MM.1S (cell line): ENCODE data around the gene GULP1.

Source experiments
- DNase-seq: peaks from one replicate; pipeline ENCODE4 v3.0.0-alpha.2; 2015
- H2AFZ ChIP-seq: fragments of 300-600 bp; sonication (generic); 2 replicates; pipeline ENCODE4 v1.6.0; 2016; ENCODE audit warnings: antibody characterized with exemption, low read length
- H3F3A ChIP-seq: fragments of 300-600 bp; sonication (generic); 2 replicates; pipeline ENCODE4 v1.6.1; 2016; ENCODE audit warnings: mild to moderate bottlenecking, antibody characterized with exemption, low read length, moderate library complexity, mixed read lengths; ENCODE audit not compliant: insufficient read depth
- H3K27ac ChIP-seq: fragments of 300-600 bp; sonication (generic); 2 replicates; pipeline ENCODE4 v1.5.1; 2016; ENCODE audit warnings: mild to moderate bottlenecking, low read length
- H3K27me3 ChIP-seq: fragments of 300-600 bp; sonication (generic); replicated peaks from 2 replicates; pipeline ENCODE4 v1.6.0; 2016; ENCODE audit warnings: low read length; ENCODE audit not compliant: insufficient read depth
- H3K36me3 ChIP-seq: fragments of 300-600 bp; sonication (generic); replicated peaks from 2 replicates; pipeline ENCODE4 v1.6.1; 2016; ENCODE audit warnings: mild to moderate bottlenecking, low read length, mixed read lengths; ENCODE audit not compliant: insufficient read depth
- H3K4me1 ChIP-seq: fragments of 300-600 bp; sonication (generic); 2 replicates; pipeline ENCODE4 v1.6.1; 2016; ENCODE audit warnings: low read length, mixed read lengths
- H3K4me2 ChIP-seq: fragments of 300-600 bp; sonication (generic); 2 replicates; pipeline ENCODE4 v1.6.0; 2016; ENCODE audit warnings: low read depth, low read length
- H3K4me3 ChIP-seq: fragments of 300-600 bp; sonication (generic); 2 replicates; pipeline ENCODE4 v1.5.1; 2016; ENCODE audit warnings: low read length, mixed read lengths
- H3K79me2 ChIP-seq: fragments of 300-600 bp; sonication (generic); 2 replicates; pipeline ENCODE4 v1.6.1; 2016; ENCODE audit warnings: mixed run types, low read length, mixed read lengths
- H3K9ac ChIP-seq: fragments of 300-600 bp; sonication (generic); 2 replicates; pipeline ENCODE4 v1.6.1; 2016; ENCODE audit warnings: low read length, mixed read lengths
- H3K9me2 ChIP-seq: fragments of 300-600 bp; sonication (generic); replicated peaks from 2 replicates; pipeline ENCODE4 v1.6.1; 2016; ENCODE audit warnings: mild to moderate bottlenecking, low read length, mixed read lengths; ENCODE audit not compliant: insufficient read depth
- H3K9me3 ChIP-seq: fragments of 300-600 bp; sonication (generic); replicated peaks from 2 replicates; pipeline ENCODE4 v1.6.1; 2016; ENCODE audit warnings: mild to moderate bottlenecking, low read length, mixed read lengths; ENCODE audit not compliant: insufficient read depth
- H4K20me1 ChIP-seq: fragments of 300-600 bp; sonication (generic); 2 replicates; pipeline ENCODE4 v1.6.1; 2016; ENCODE audit warnings: mild to moderate bottlenecking, low read length, moderate library complexity, mixed read lengths; ENCODE audit not compliant: insufficient read depth
- CTCF ChIP-seq: fragments of 300-600 bp; sonication (generic); IDR thresholded peaks from 2 replicates; pipeline ENCODE4 v1.5.1; 2016; ENCODE audit warnings: antibody characterized with exemption, low read length, mixed read lengths
- EZH2 ChIP-seq: fragments of 300-600 bp; sonication (generic); optimal IDR thresholded peaks from 2 replicates; pipeline ENCODE3; 2017; ENCODE audit warnings: low read depth, mild to moderate bottlenecking, antibody characterized with exemption, low read length, mixed read lengths
- EZH2phosphoT487 ChIP-seq: fragments of 300-600 bp; sonication (generic); IDR thresholded peaks from 2 replicates; pipeline ENCODE4 v1.6.1; 2018; ENCODE audit warnings: antibody characterized with exemption, low read length

Gene GULP1

DNA sequence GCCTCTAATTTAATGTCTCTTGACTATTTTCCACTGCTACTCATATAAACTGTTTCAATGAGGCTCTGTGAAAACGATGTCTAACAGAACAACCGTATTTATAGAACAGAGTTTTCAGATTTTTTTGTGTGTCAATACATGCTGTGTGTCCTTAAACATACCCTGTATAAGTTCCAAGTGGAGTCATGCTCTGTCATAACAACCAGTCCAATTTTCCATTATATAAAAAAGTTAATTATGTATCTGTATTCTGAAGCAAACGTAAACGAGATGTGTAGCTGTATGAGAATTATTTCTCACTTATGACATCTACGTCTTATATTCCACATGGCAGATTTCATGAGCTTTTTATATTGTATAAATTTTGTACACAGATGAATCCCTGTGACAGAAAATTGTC lies 13.9 kb upstream of the GULP1 start:
- Histone ChIP-seq H3K27me3 (no peaks in the 10 kb centered on the region), H3K4me2 (no peak overlapping the region), H3K9me2 (no peaks in the 10 kb centered on the region), H3K27ac (no peak overlapping the region), H2AFZ (no peak overlapping the region), H3K4me1 (no peaks in the 10 kb centered on the region), H3F3A (no peaks in the 10 kb centered on the region), H3K9me3 (no peaks in the 10 kb centered on the region), H3K36me3 (no peaks in the 10 kb centered on the region), H3K4me3 (no peak overlapping the region), H3K9ac (no peak overlapping the region), H4K20me1 (no peaks in the 10 kb centered on the region), H3K79me2 (no peaks in the 10 kb centered on the region)
- DNase-seq, result no peak
- TF ChIP-seq CTCF (no peak), EZH2phosphoT487 (no peak), EZH2 (no peak)

- no peaks in the 10 kb centered on the region for H3K36me3 ChIP-seq
- H3F3A ChIP-seq, result no peaks in the 10 kb centered on the region
- no peak overlapping the region for H3K9ac ChIP-seq
- H3K27me3 ChIP-seq, result no peaks in the 10 kb centered on the region
- H3K4me1 ChIP-seq, result no peaks in the 10 kb centered on the region
- no peak overlapping the region for H2AFZ ChIP-seq
- no peak for DNase-seq
- no peak overlapping the region for H3K4me3 ChIP-seq
- no peaks in the 10 kb centered on the region for H3K79me2 ChIP-seq
- no peak overlapping the region for H3K4me2 ChIP-seq
- H3K9me3 ChIP-seq, result no peaks in the 10 kb centered on the region
- TF ChIP-seq EZH2, result no peak
- TF ChIP-seq CTCF, result no peak
- no peak for TF ChIP-seq EZH2phosphoT487
- no peak overlapping the region for H3K27ac ChIP-seq
- H4K20me1 ChIP-seq, result no peaks in the 10 kb centered on the region
- no peaks in the 10 kb centered on the region for H3K9me2 ChIP-seq
Measured at GRCh38 chr2:188278388-188279092, 13.1 kb upstream of the GULP1 start.

DNA sequence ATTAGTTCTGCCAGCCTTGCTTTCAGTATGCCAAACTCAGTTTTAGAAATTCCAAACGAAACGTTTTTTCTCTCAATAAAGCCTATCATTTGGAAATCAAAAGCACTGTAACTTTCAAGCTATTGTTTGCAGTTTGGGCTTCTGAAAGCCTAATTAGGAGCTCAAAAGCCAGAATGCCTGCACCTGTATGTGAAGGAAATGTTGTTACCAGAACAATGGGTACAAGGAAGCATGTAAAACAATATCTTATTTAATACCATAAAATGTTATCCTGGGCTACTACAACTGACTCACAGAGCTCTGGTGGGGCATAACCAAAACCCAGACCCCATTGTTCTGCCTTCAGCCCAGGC lies 12.6 kb upstream of the GULP1 start:
- no peak overlapping the region for H3K4me3 ChIP-seq
- H2AFZ ChIP-seq, result no peak overlapping the region
- no peaks in the 10 kb centered on the region for H3K36me3 ChIP-seq
- no peaks in the 10 kb centered on the region for H4K20me1 ChIP-seq
- no peaks in the 10 kb centered on the region for H3K4me1 ChIP-seq
- H3K27ac ChIP-seq, result no peak overlapping the region
- no peaks in the 10 kb centered on the region for H3K9me2 ChIP-seq
- no peak overlapping the region for H3K4me2 ChIP-seq
- H3K27me3 ChIP-seq, result no peaks in the 10 kb centered on the region
- TF ChIP-seq EZH2phosphoT487 (no peak), CTCF (no peak), EZH2 (no peak)
- no peaks in the 10 kb centered on the region for H3F3A ChIP-seq
- no peak overlapping the region for H3K9ac ChIP-seq
- no peaks in the 10 kb centered on the region for H3K9me3 ChIP-seq
- H3K79me2 ChIP-seq, result no peaks in the 10 kb centered on the region
- DNase-seq, result no peak
